ENCODE results near the gene ADGRB2. TPM values are rescaled to one million over a fixed set of nuclear protein-coding genes. Genes with fewer than 3 reads are reported as not detected.
A peak's percentile ranks its signal among the peaks of the same experiment; 100 is the strongest.

ADGRB2 gene, protein sequence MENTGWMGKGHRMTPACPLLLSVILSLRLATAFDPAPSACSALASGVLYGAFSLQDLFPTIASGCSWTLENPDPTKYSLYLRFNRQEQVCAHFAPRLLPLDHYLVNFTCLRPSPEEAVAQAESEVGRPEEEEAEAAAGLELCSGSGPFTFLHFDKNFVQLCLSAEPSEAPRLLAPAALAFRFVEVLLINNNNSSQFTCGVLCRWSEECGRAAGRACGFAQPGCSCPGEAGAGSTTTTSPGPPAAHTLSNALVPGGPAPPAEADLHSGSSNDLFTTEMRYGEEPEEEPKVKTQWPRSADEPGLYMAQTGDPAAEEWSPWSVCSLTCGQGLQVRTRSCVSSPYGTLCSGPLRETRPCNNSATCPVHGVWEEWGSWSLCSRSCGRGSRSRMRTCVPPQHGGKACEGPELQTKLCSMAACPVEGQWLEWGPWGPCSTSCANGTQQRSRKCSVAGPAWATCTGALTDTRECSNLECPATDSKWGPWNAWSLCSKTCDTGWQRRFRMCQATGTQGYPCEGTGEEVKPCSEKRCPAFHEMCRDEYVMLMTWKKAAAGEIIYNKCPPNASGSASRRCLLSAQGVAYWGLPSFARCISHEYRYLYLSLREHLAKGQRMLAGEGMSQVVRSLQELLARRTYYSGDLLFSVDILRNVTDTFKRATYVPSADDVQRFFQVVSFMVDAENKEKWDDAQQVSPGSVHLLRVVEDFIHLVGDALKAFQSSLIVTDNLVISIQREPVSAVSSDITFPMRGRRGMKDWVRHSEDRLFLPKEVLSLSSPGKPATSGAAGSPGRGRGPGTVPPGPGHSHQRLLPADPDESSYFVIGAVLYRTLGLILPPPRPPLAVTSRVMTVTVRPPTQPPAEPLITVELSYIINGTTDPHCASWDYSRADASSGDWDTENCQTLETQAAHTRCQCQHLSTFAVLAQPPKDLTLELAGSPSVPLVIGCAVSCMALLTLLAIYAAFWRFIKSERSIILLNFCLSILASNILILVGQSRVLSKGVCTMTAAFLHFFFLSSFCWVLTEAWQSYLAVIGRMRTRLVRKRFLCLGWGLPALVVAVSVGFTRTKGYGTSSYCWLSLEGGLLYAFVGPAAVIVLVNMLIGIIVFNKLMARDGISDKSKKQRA (N-terminal part only)
- total RNA-seq, result 1 to 10 TPM; 2.2 to 4.6 (median 3.3) TPM

DNA sequence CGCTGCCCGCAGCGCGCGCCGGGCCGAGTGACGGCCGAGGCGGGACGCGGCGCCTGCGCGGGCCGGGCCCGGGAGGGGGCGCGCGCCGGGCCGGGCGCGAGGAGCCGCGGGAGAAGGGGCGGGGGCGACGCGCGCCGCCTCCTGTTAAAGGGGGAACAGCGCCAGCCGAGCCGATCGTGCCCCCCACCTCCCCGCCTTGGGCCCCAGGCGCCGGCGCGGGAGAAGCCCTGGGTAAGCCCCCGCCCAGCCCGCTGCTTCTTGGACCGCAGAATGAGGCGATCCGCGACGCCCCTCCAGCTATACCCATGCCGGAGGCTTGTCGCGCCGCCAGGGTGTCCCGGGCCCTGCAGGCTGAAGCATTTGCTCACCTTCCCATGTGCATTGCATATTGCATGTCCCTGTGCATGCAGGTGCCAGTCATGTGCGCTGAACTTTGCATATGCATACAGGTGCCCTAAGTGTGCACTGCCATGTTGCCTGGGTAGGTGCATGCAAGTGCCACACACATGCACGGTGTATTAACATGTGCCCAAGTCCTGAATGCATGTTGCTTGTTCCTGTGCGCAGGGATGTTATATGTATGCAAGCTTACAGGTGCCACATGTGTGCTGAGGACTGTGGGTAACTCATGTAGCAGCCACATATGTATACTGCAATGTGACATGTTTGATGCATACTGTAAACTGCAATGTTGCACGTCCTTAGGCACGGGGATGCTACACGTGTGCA lies at the start of gene ADGRB2:
Gene ADGRB2 (minus strand): TSS at position 29 of the 729 bp plus-strand sequence. CDS start 7,119 bp downstream, outside the sequence.
- H3K4me3 ChIP-seq (ENCODE audit: low read depth, poor library complexity, severe bottlenecking), result no peak within 1 kb of the TSS
- no peak for DNase-seq (ENCODE audit: low spot score in 2 of 2)
- 5 to 21% methylated on average over 10 to 39 of the region's 59 CpGs for WGBS, 2 donors
- no peak for TF ChIP-seq POLR2A (IDR thresholded peaks at IDR 0.05)
- intact Hi-C loops (cut with DNase I; ENCODE audit: low total_unique reads), result no loop called here

DNA sequence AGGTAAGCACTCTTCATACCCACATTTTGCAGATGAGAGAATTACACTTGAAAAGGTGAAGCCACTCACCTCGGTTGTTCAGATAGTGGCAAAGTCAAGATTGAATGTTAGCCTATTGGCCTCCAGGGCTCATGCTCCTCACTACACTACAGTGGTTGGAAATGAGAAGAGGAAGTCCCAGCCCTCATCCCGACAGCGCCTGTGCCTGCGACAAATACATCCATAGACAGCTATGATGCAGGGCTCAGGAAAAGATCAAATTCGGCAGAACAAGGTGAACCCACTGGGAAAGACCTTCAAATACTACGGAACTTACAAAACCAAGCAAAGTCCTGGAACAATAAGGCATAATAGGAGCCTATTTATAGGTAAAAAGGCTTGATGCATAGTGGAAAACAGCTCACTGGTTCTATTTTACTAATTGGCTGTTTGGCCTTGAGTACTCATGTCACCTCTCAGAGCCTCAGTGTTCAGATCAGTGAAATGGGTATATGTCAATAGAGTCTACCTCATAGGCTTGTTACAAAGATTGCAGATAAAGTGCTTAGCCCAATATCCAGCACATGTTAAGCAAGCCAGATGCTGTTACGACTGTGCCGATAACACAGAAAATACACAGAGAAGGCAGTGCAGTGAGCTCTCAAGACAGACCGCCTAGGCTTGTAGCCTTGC lies 48.2 kb upstream of the ADGRB2 start:
- WGBS, 2 donors, result 79 to 87% methylated on average over 9 of the region's 9 CpGs
- intact Hi-C loops (cut with DNase I; ENCODE audit: low total_unique reads), result no loop called here
- H3K4me3 ChIP-seq (ENCODE audit: low read depth, poor library complexity, severe bottlenecking), result no peak overlapping the region
- peak in 1 of 2 donors; percentile 21 for DNase-seq (ENCODE audit: low spot score in 2 of 2)
- TF ChIP-seq, protein P1, sequence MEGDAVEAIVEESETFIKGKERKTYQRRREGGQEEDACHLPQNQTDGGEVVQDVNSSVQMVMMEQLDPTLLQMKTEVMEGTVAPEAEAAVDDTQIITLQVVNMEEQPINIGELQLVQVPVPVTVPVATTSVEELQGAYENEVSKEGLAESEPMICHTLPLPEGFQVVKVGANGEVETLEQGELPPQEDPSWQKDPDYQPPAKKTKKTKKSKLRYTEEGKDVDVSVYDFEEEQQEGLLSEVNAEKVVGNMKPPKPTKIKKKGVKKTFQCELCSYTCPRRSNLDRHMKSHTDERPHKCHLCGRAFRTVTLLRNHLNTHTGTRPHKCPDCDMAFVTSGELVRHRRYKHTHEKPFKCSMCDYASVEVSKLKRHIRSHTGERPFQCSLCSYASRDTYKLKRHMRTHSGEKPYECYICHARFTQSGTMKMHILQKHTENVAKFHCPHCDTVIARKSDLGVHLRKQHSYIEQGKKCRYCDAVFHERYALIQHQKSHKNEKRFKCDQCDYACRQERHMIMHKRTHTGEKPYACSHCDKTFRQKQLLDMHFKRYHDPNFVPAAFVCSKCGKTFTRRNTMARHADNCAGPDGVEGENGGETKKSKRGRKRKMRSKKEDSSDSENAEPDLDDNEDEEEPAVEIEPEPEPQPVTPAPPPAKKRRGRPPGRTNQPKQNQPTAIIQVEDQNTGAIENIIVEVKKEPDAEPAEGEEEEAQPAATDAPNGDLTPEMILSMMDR (IDR thresholded peaks at IDR 0.05), result no peak
- no peak for TF ChIP-seq POLR2A (IDR thresholded peaks at IDR 0.05)

DNA sequence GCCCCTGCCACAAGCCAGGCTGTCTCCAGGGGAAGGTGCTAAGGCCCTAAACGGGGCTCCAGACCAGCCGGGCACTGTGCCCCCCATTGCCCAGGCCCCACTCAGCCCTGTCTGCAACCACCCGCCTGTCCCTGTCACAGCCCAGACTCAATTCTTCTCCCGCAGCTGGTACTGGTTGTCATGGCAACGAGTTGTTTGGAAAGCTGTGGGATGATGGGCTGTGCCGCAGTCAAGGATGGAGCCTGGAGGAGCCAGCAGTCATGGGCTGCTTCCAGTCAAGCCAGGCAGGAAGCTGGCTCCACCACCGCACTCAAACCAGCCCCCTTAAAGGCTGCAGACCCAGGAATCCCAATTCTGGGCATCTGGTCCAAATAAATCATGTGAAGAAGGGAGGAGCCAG lies 47.5 kb upstream of the ADGRB2 start:
- intact Hi-C loops (cut with DNase I; ENCODE audit: low total_unique reads), result no loop called here
- peak in 1 of 2 donors; percentile 56 for DNase-seq (ENCODE audit: low spot score in 2 of 2)
- WGBS, 2 donors, result 57 to 64% methylated on average over 7 of the region's 7 CpGs
- H3K4me3 ChIP-seq (ENCODE audit: low read depth, poor library complexity, severe bottlenecking), result no peak overlapping the region
- TF ChIP-seq POLR2A (IDR thresholded peaks at IDR 0.05), result no peak
- TF ChIP-seq, protein P1 (IDR thresholded peaks at IDR 0.05), result no peak

DNA sequence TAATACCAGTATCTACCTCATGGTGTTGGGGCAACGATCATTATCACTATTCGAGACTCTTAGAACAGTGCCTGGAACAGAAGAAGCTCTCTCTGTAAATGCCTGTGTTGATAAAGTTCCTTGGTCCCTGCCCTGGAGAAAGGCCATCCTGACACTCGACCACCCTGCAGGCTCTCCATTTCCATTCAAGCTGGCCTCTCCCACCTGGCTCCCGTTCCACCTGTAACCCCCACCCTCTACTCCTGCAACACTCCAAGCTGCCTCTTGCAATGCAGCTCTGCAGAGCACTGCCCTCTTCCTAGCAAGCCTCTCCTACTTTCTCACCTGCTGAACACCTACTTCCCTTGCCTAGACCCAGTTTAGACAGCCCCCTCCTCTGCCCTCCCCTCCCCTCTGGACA lies 45.6 kb upstream of the ADGRB2 start:
- WGBS, 2 donors, result 66 to 68% methylated on average over 4 of the region's 4 CpGs
- intact Hi-C loops (cut with DNase I; ENCODE audit: low total_unique reads), result no loop called here
- no peak for TF ChIP-seq POLR2A (IDR thresholded peaks at IDR 0.05)
- TF ChIP-seq, protein P1 (IDR thresholded peaks at IDR 0.05), result no peak
- no peak for DNase-seq (ENCODE audit: low spot score in 2 of 2)
- H3K4me3 ChIP-seq (ENCODE audit: low read depth, poor library complexity, severe bottlenecking), result no peak overlapping the region

DNA sequence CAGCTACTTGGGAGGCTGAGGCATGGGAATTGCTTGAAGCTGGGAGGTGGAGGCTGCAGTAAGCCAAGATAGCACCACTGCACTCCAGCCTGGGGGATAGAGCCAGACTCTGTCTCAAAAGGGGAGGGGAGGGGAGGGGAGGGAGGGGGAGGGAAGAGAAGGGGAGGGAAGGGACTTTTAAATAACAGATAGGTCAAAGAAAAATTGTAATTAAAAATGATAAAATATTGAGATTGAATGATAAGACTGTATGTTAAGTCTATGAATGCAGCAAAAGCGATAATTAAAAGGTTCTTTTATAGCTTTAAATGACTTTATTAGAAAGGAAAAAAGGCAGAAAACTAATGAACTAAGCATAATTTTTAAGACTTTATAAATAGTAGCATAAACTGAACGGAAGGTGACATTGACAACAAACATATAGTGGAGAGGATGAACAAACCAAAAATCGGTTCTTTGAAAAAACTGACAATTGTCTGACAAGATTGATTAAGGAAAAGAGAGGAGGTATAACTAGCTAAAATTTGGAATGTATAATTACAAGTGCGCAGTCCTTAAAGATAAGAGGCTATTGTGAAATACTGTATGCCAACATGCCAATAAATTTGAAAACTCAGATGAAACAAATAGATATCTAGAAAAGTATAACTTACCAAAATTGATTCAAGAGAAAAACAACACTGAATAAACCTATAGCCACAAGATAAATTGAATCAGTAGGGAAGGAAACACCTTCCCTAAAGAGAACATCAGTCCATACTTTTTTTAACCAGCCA lies 43.3 kb upstream of the ADGRB2 start:
- intact Hi-C loops (cut with DNase I; ENCODE audit: low total_unique reads), result no loop called here
- WGBS, 2 donors, result 69 to 81% methylated on average over 4 of the region's 4 CpGs
- no peak for DNase-seq (ENCODE audit: low spot score in 2 of 2)
- no peak for TF ChIP-seq POLR2A (IDR thresholded peaks at IDR 0.05)
- TF ChIP-seq, protein P1 (IDR thresholded peaks at IDR 0.05), result no peak
- H3K4me3 ChIP-seq (ENCODE audit: low read depth, poor library complexity, severe bottlenecking), result no peak overlapping the region

Data from lower leg skin (tissue), 4 donors.